Amniotic epithelial cell (primary cell): ENCODE results near the gene WDR18.
A peak's percentile ranks its signal among the peaks of the same experiment; 100 is the strongest.
"Not testable (repeated sequence)": the region's sequence is repeated elsewhere in the genome, so short reads cannot be mapped to it uniquely, and the experiment has no call there.

Experiments
- DNase-seq: peaks from one replicate; pipeline ENCODE4 v3.0.0-alpha.2; 2010; ENCODE audit warnings: low read depth

The WDR18 gene

GRCh38 chr19:1019980-1020867 lies 36.1 kb downstream of the WDR18 start:
- DNase-seq: no peak

GRCh38 chr19:1020868-1021425 lies 36.8 kb downstream of the WDR18 start, which contains the start of gene TMEM259:
Gene TMEM259, minus strand, starts transcription at chr19:1021123. Its CDS starts 127 bp downstream, at chr19:1020996.
- DNase-seq: peak; percentile 95

- DNase-seq: not testable (repeated sequence)
These were observed 39.7 kb downstream of the WDR18 start for GRCh38 chr19:1023883-1024188.

- DNase-seq: not testable (repeated sequence)
These were observed 40.9 kb downstream of the WDR18 start for GRCh38 chr19:1025080-1025479.

GRCh38 chr19:1025960-1026782 lies 42.0 kb downstream of the WDR18 start, which contains the start of gene CNN2:
Gene CNN2, plus strand, starts transcription at chr19:1026608. Its CDS starts 54 bp downstream, at chr19:1026662.
- peak; percentile 68 for DNase-seq

- DNase-seq: no peak
These were observed 42.9 kb downstream of the WDR18 start for GRCh38 chr19:1026783-1027649.

- DNase-seq: no peak
These were observed 43.5 kb downstream of the WDR18 start for GRCh38 chr19:1027650-1028061.

- peak; percentile 93 for DNase-seq
These were observed 44.1 kb downstream of the WDR18 start for GRCh38 chr19:1028062-1028926.

- DNase-seq: no peak
These were observed 48.2 kb downstream of the WDR18 start for GRCh38 chr19:1032264-1032867.

- no peak for DNase-seq
These were observed 52.0 kb downstream of the WDR18 start for GRCh38 chr19:1035998-1036621.

GRCh38 chr19:1037621-1038064 lies 53.5 kb downstream of the WDR18 start:
- DNase-seq: no peak

- DNase-seq: peak; percentile 30
These were observed 55.0 kb downstream of the WDR18 start for GRCh38 chr19:1038978-1039645.

GRCh38 chr19:1039646-1040475 lies 55.7 kb downstream of the WDR18 start, which contains the start of gene ABCA7:
Gene ABCA7, plus strand, starts transcription at chr19:1040107. Its CDS starts 1,255 bp downstream, at chr19:1041362.
- peak; percentile 96 for DNase-seq

- peak; percentile 92 for DNase-seq
These were observed 56.5 kb downstream of the WDR18 start for GRCh38 chr19:1040476-1041271.

- no peak for DNase-seq
These were observed 57.2 kb downstream of the WDR18 start for GRCh38 chr19:1041272-1041834.

GRCh38 chr19:1041835-1042685 lies 57.9 kb downstream of the WDR18 start:
- no peak for DNase-seq
